Measurements from ENCODE around the gene GRIP1.

Gene GRIP1

GRCh38 chr12:66497008-66497897 lies 181.6 kb downstream of the GRIP1 start:
- peak overlapping the region; percentile 88 for H3K27ac ChIP-seq (ENCODE audit: low read depth, low read length)
- no peak overlapping the region for H3K4me3 ChIP-seq (ENCODE audit: low read depth, low read length)
- peak overlapping the region; percentile 55 for H3K9ac ChIP-seq (ENCODE audit: low read depth, low read length)
- H3K27me3 ChIP-seq (ENCODE audit: control insufficient read depth, insufficient read depth, low read length) = no peaks in the 10 kb centered on the region
- no peaks in the 10 kb centered on the region for H3K36me3 ChIP-seq (ENCODE audit: control insufficient read depth, insufficient read depth, low read length)
- H3K9me3 ChIP-seq (ENCODE audit: control insufficient read depth, insufficient read depth, low read length) = no peaks in the 10 kb centered on the region
- H3K4me1 ChIP-seq (ENCODE audit: control insufficient read depth, insufficient read depth, low read length) = peaks cover 73% of the 10 kb centered on the region

GRCh38 chr12:66496595-66496994 lies 182.3 kb downstream of the GRIP1 start:
- H3K4me3 ChIP-seq (ENCODE audit: low read depth, low read length) = no peak overlapping the region
- H3K9me3 ChIP-seq (ENCODE audit: control insufficient read depth, insufficient read depth, low read length) = no peaks in the 10 kb centered on the region
- peak overlapping the region; percentile 88 for H3K27ac ChIP-seq (ENCODE audit: low read depth, low read length)
- H3K36me3 ChIP-seq (ENCODE audit: control insufficient read depth, insufficient read depth, low read length) = no peaks in the 10 kb centered on the region
- H3K4me1 ChIP-seq (ENCODE audit: control insufficient read depth, insufficient read depth, low read length) = peaks cover 79% of the 10 kb centered on the region
- H3K9ac ChIP-seq (ENCODE audit: low read depth, low read length) = peak overlapping the region; percentile 55; the same call in 1 of the 2 replicates
- H3K27me3 ChIP-seq (ENCODE audit: control insufficient read depth, insufficient read depth, low read length) = no peaks in the 10 kb centered on the region

GRCh38 chr12:66495709-66496108 lies 183.2 kb downstream of the GRIP1 start:
- H3K27ac ChIP-seq (ENCODE audit: low read depth, low read length) = peak overlapping the region; percentile 88
- H3K4me3 ChIP-seq (ENCODE audit: low read depth, low read length) = no peak overlapping the region
- peaks cover 75% of the 10 kb centered on the region for H3K4me1 ChIP-seq (ENCODE audit: control insufficient read depth, insufficient read depth, low read length)
- no peaks in the 10 kb centered on the region for H3K27me3 ChIP-seq (ENCODE audit: control insufficient read depth, insufficient read depth, low read length)
- H3K9me3 ChIP-seq (ENCODE audit: control insufficient read depth, insufficient read depth, low read length) = no peaks in the 10 kb centered on the region
- H3K9ac ChIP-seq (ENCODE audit: low read depth, low read length) = no peak overlapping the region
- H3K36me3 ChIP-seq (ENCODE audit: control insufficient read depth, insufficient read depth, low read length) = no peaks in the 10 kb centered on the region

GRCh38 chr12:66493819-66494218 lies 185.1 kb downstream of the GRIP1 start:
- H3K27me3 ChIP-seq (ENCODE audit: control insufficient read depth, insufficient read depth, low read length) = no peaks in the 10 kb centered on the region
- no peak overlapping the region for H3K4me3 ChIP-seq (ENCODE audit: low read depth, low read length)
- H3K4me1 ChIP-seq (ENCODE audit: control insufficient read depth, insufficient read depth, low read length) = peaks cover 58% of the 10 kb centered on the region
- no peak overlapping the region for H3K27ac ChIP-seq (ENCODE audit: low read depth, low read length)
- no peaks in the 10 kb centered on the region for H3K9me3 ChIP-seq (ENCODE audit: control insufficient read depth, insufficient read depth, low read length)
- no peak overlapping the region for H3K9ac ChIP-seq (ENCODE audit: low read depth, low read length)
- H3K36me3 ChIP-seq (ENCODE audit: control insufficient read depth, insufficient read depth, low read length) = no peaks in the 10 kb centered on the region

- Histone ChIP-seq H3K27me3 (ENCODE audit: control insufficient read depth, insufficient read depth, low read length) (no peaks in the 10 kb centered on the region), H3K9ac (ENCODE audit: low read depth, low read length) (no peak overlapping the region), H3K27ac (ENCODE audit: low read depth, low read length) (no peak overlapping the region), H3K36me3 (ENCODE audit: control insufficient read depth, insufficient read depth, low read length) (no peaks in the 10 kb centered on the region), H3K4me1 (ENCODE audit: control insufficient read depth, insufficient read depth, low read length) (peaks cover 41% of the 10 kb centered on the region), H3K9me3 (ENCODE audit: control insufficient read depth, insufficient read depth, low read length) (no peaks in the 10 kb centered on the region), H3K4me3 (ENCODE audit: low read depth, low read length) (no peak overlapping the region)
These were observed 187.0 kb downstream of the GRIP1 start for GRCh38 chr12:66491853-66492252.

GRCh38 chr12:66482351-66483203 lies 196.3 kb downstream of the GRIP1 start:
- no peaks in the 10 kb centered on the region for H3K36me3 ChIP-seq (ENCODE audit: control insufficient read depth, insufficient read depth, low read length)

GRCh38 chr12:66467932-66468331 lies 210.9 kb downstream of the GRIP1 start:
- Histone ChIP-seq H3K9me3 (ENCODE audit: control insufficient read depth, insufficient read depth, low read length) (no peaks in the 10 kb centered on the region), H3K4me3 (ENCODE audit: low read depth, low read length) (no peak overlapping the region), H3K36me3 (ENCODE audit: control insufficient read depth, insufficient read depth, low read length) (no peaks in the 10 kb centered on the region), H3K27ac (ENCODE audit: low read depth, low read length) (no peak overlapping the region), H3K9ac (ENCODE audit: low read depth, low read length) (no peak overlapping the region), H3K27me3 (ENCODE audit: control insufficient read depth, insufficient read depth, low read length) (no peaks in the 10 kb centered on the region), H3K4me1 (ENCODE audit: control insufficient read depth, insufficient read depth, low read length) (no peaks in the 10 kb centered on the region; the same call in 1 of the 2 replicates)

More at GRCh38 chr12:66482351-66483203, 196.3 kb downstream of the GRIP1 start:
- H3K4me1 ChIP-seq (ENCODE audit: control insufficient read depth, insufficient read depth, low read length) = peaks cover 7% of the 10 kb centered on the region; the same call in 1 of the 2 replicates
- no peaks in the 10 kb centered on the region for H3K27me3 ChIP-seq (ENCODE audit: control insufficient read depth, insufficient read depth, low read length)
- no peak overlapping the region for H3K4me3 ChIP-seq (ENCODE audit: low read depth, low read length)
- no peak overlapping the region for H3K27ac ChIP-seq (ENCODE audit: low read depth, low read length)
- no peaks in the 10 kb centered on the region for H3K9me3 ChIP-seq (ENCODE audit: control insufficient read depth, insufficient read depth, low read length)
- no peak overlapping the region for H3K9ac ChIP-seq (ENCODE audit: low read depth, low read length)

GRCh38 chr12:66461331-66461730 lies 217.5 kb downstream of the GRIP1 start:
- H3K36me3 ChIP-seq (ENCODE audit: control insufficient read depth, insufficient read depth, low read length) = no peaks in the 10 kb centered on the region
- no peaks in the 10 kb centered on the region; the same call in 1 of the 2 replicates for H3K4me1 ChIP-seq (ENCODE audit: control insufficient read depth, insufficient read depth, low read length)
- no peak overlapping the region for H3K27ac ChIP-seq (ENCODE audit: low read depth, low read length)
- no peak overlapping the region for H3K9ac ChIP-seq (ENCODE audit: low read depth, low read length)
- H3K9me3 ChIP-seq (ENCODE audit: control insufficient read depth, insufficient read depth, low read length) = no peaks in the 10 kb centered on the region
- no peak overlapping the region for H3K4me3 ChIP-seq (ENCODE audit: low read depth, low read length)
- no peaks in the 10 kb centered on the region for H3K27me3 ChIP-seq (ENCODE audit: control insufficient read depth, insufficient read depth, low read length)

GRCh38 chr12:66459944-66460482 lies 218.9 kb downstream of the GRIP1 start:
- Histone ChIP-seq H3K4me1 (ENCODE audit: control insufficient read depth, insufficient read depth, low read length) (no peaks in the 10 kb centered on the region; the same call in 1 of the 2 replicates), H3K27ac (ENCODE audit: low read depth, low read length) (no peak overlapping the region), H3K27me3 (ENCODE audit: control insufficient read depth, insufficient read depth, low read length) (no peaks in the 10 kb centered on the region), H3K9ac (ENCODE audit: low read depth, low read length) (no peak overlapping the region), H3K36me3 (ENCODE audit: control insufficient read depth, insufficient read depth, low read length) (no peaks in the 10 kb centered on the region), H3K4me3 (ENCODE audit: low read depth, low read length) (no peak overlapping the region), H3K9me3 (ENCODE audit: control insufficient read depth, insufficient read depth, low read length) (no peaks in the 10 kb centered on the region)

- no peaks in the 10 kb centered on the region for H3K27me3 ChIP-seq (ENCODE audit: control insufficient read depth, insufficient read depth, low read length)
- no peaks in the 10 kb centered on the region for H3K9me3 ChIP-seq (ENCODE audit: control insufficient read depth, insufficient read depth, low read length)
- no peak overlapping the region for H3K4me3 ChIP-seq (ENCODE audit: low read depth, low read length)
- no peak overlapping the region for H3K9ac ChIP-seq (ENCODE audit: low read depth, low read length)
- H3K36me3 ChIP-seq (ENCODE audit: control insufficient read depth, insufficient read depth, low read length) = no peaks in the 10 kb centered on the region
- H3K4me1 ChIP-seq (ENCODE audit: control insufficient read depth, insufficient read depth, low read length) = no peaks in the 10 kb centered on the region
- no peak overlapping the region for H3K27ac ChIP-seq (ENCODE audit: low read depth, low read length)
These were observed 222.3 kb downstream of the GRIP1 start for GRCh38 chr12:66456612-66457011.

All from HUES48 (cell line).